ENCODE results near the gene BARD1. TPM values are rescaled to one million over a fixed set of nuclear protein-coding genes. Genes with fewer than 3 reads are reported as not detected.
"Not testable (repeated sequence)": the region's sequence is repeated elsewhere in the genome, so short reads cannot be mapped to it uniquely, and the experiment has no call there.

Gene BARD1
- total RNA-seq, 8 experiments from 2014 or later, result 0.92 to 30.7 (median 9.5) TPM

GRCh38 chr2:214696681-214697080 is 112.8 kb downstream of the BARD1 start:
- H3K4me1 ChIP-seq (replicated peaks in 1 of 2), result no peaks in the 10 kb centered on the region
- no peak for ATAC-seq (replicated peaks in 6 of 8)
- in situ Hi-C loops (cut with MboI; ENCODE audit: low pct_unique_long_range_greater_than_20kb in 2 of 9, low sequenced_read_pairs in 9 of 9, unreplicated experiment in 9 of 9), result no loop called here
- H3K4me3 ChIP-seq, result no peak overlapping the region
- no peak overlapping the region for H3K27ac ChIP-seq

DNA sequence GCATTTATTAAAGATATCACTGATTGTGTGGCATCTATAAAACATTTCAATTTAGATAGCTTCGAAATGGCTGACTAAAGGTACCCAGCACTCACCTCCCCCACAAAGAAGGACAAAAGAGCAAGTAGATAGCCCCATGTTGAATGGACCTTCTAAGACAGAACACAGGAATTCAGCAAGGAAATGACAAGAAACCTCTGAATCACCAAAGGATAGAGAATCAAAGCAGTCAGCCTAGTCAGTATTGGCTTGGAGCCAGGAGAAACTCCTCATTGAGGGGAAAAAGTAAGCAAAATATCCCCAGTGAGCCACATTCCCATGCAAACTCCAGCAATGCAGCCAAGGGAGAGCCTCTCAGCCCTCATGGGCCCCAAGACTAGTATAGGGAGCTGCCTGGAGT is 113.7 kb downstream of the BARD1 start:
- Histone ChIP-seq H3K4me3 (no peak overlapping the region), H3K27ac (no peak overlapping the region), H3K4me1 (replicated peaks in 1 of 2) (no peaks in the 10 kb centered on the region)
- in situ Hi-C loops (cut with MboI; ENCODE audit: low pct_unique_long_range_greater_than_20kb in 2 of 9, low sequenced_read_pairs in 9 of 9, unreplicated experiment in 9 of 9), result no loop called here
- 30 to 80% (median 60%) methylated on average over 1 of the region's 1 CpG; no CpG with 5 or more reads in 4 of the 10 experiments for WGBS, 10 experiments
- no peak for ATAC-seq (replicated peaks in 6 of 8)

DNA sequence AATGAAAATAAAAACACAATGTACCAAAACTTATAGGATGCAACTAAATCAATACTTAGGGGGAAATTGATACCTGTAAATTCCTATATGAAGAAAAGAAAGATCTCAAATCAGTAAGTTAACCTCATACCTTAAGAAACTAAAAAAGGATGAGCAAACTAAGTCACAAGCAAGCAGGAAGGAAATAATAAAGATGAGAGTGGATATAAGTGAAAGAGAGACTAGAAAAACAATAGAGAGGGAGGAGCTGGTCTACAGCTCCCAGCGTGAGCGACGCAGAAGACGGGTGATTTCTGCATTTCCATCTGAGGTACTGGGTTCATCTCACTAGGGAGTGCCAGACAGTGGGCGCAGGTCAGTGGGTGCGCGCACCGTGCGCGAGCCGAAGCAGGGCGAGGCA is 125.9 kb downstream of the BARD1 start:
- H3K4me3 ChIP-seq, result peak overlapping the region; percentile 17 to 48 (median 31)
- H3K27ac ChIP-seq; H3K4me1 ChIP-seq (replicated peaks in 1 of 2); in situ Hi-C loops (cut with MboI; ENCODE audit: low pct_unique_long_range_greater_than_20kb in 2 of 9, low sequenced_read_pairs in 9 of 9, unreplicated experiment in 9 of 9): not testable (repeated sequence)
- peak in 1 of 8 experiments; percentile 22 for ATAC-seq (replicated peaks in 6 of 8)
- WGBS, 10 experiments, result 0 to 28% methylated on average over 2 to 3 of the region's 12 CpGs; no CpG with 5 or more reads in 8 of the 10 experiments

GRCh38 chr2:214679736-214680135 is 129.7 kb downstream of the BARD1 start:
- no peak overlapping the region for H3K4me3 ChIP-seq
- 50 to 100% (median 94%) methylated on average over 1 of the region's 1 CpG; no CpG with 5 or more reads in 4 of the 10 experiments for WGBS, 10 experiments
- no peak overlapping the region for H3K27ac ChIP-seq
- H3K4me1 ChIP-seq (replicated peaks in 1 of 2), result no peaks in the 10 kb centered on the region
- ATAC-seq (replicated peaks in 6 of 8), result no peak
- in situ Hi-C loops (cut with MboI; ENCODE audit: low pct_unique_long_range_greater_than_20kb in 2 of 9, low sequenced_read_pairs in 9 of 9, unreplicated experiment in 9 of 9), result no loop called here

GRCh38 chr2:214676421-214677089 is 132.9 kb downstream of the BARD1 start:
- no peak for ATAC-seq (replicated peaks in 6 of 8)
- Histone ChIP-seq H3K4me1 (replicated peaks in 1 of 2) (peaks cover 0 to 5% of the 10 kb centered on the region in 2 donors), H3K4me3 (no peak overlapping the region), H3K27ac (no peak overlapping the region)
- in situ Hi-C loops (cut with MboI; ENCODE audit: low pct_unique_long_range_greater_than_20kb in 2 of 9, low sequenced_read_pairs in 9 of 9, unreplicated experiment in 9 of 9), result no loop called here
- 7 to 100% (median 85%) methylated on average over 2 to 5 of the region's 5 CpGs for WGBS, 10 experiments

Measured in motor neuron (in vitro differentiated cells).